Measurements from ENCODE around the gene ARMC8. TPM values are rescaled to one million over a fixed set of nuclear protein-coding genes. Genes with fewer than 3 reads are reported as not detected.

Gene ARMC8
- total and polyA plus RNA-seq, 3 donors from 2014 or later: 39.5 to 57.2 (median 53.4) TPM

DNA sequence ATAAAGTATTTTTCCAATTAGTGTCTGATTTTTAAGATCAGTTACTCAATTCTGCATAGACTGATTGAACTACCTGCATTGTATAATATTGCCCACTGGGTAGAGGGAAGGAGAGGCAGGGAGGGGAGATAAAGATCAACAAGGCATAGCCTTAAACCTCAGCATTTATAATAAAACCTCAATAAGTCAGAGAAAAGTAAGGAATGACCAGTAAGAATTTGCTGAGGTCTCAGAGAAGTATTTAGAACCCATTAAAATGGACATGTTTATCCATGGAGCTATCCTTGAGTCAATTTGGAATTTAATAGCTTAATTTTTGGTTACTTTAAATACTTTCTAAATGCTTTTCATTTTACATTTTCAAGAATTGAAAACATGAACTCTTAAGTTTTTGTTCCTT lies 62.5 kb downstream of the ARMC8 start:
- Histone ChIP-seq H3K27ac (no peak overlapping the region), H3K4me1 (no peaks in the 10 kb centered on the region), H3K27me3 (no peaks in the 10 kb centered on the region), H3K4me3 (no peak overlapping the region), H3K9me3 (no peaks in the 10 kb centered on the region), H3K36me3 (ENCODE audit: low read depth, missing control alignments) (no peaks in the 10 kb centered on the region)
- intact Hi-C loops (cut with DNase I; ENCODE audit: low total_unique reads): no loop called here
- no peak for DNase-seq
- TF ChIP-seq, protein P1, sequence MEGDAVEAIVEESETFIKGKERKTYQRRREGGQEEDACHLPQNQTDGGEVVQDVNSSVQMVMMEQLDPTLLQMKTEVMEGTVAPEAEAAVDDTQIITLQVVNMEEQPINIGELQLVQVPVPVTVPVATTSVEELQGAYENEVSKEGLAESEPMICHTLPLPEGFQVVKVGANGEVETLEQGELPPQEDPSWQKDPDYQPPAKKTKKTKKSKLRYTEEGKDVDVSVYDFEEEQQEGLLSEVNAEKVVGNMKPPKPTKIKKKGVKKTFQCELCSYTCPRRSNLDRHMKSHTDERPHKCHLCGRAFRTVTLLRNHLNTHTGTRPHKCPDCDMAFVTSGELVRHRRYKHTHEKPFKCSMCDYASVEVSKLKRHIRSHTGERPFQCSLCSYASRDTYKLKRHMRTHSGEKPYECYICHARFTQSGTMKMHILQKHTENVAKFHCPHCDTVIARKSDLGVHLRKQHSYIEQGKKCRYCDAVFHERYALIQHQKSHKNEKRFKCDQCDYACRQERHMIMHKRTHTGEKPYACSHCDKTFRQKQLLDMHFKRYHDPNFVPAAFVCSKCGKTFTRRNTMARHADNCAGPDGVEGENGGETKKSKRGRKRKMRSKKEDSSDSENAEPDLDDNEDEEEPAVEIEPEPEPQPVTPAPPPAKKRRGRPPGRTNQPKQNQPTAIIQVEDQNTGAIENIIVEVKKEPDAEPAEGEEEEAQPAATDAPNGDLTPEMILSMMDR (IDR thresholded peaks at IDR 0.05): no peak
- TF ChIP-seq POLR2A (IDR thresholded peaks at IDR 0.05): no peak

DNA sequence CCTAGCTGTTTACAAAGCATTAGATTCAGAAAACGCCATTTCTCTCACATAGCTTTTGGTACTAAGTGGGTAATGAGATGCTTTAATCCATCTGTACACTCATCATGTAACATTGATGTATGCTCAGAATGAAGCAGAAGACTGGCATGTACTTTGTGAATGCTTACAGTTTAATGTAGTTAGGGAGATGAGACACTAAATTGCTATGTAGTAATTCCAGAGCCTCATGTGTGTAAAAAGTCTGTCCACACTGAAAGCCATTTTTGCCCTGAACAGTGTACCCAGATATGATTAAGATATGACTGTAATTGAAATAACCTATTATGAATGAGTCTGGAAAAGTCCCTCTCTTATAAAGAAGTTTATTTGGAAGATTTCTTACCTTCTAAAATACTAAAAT lies 66.5 kb downstream of the ARMC8 start:
- DNase-seq: no peak
- intact Hi-C loops (cut with DNase I; ENCODE audit: low total_unique reads): no loop called here
- H3K27me3 ChIP-seq: no peaks in the 10 kb centered on the region
- H3K36me3 ChIP-seq (ENCODE audit: low read depth, missing control alignments): no peaks in the 10 kb centered on the region
- TF ChIP-seq, protein P1 (IDR thresholded peaks at IDR 0.05): no peak
- no peak for TF ChIP-seq POLR2A (IDR thresholded peaks at IDR 0.05)
- H3K4me1 ChIP-seq: no peaks in the 10 kb centered on the region
- no peak overlapping the region for H3K27ac ChIP-seq
- no peaks in the 10 kb centered on the region for H3K9me3 ChIP-seq
- 88 to 97% methylated on average over 1 of the region's 1 CpG for WGBS, 2 donors
- H3K4me3 ChIP-seq: no peak overlapping the region

- 78 to 92% methylated on average over 1 of the region's 1 CpG for WGBS, 2 donors
- Histone ChIP-seq H3K4me1 (no peaks in the 10 kb centered on the region), H3K27me3 (no peaks in the 10 kb centered on the region), H3K9me3 (no peaks in the 10 kb centered on the region), H3K4me3 (no peak overlapping the region), H3K27ac (no peak overlapping the region), H3K36me3 (ENCODE audit: low read depth, missing control alignments) (no peaks in the 10 kb centered on the region)
- TF ChIP-seq POLR2A (IDR thresholded peaks at IDR 0.05): no peak
- TF ChIP-seq, protein P1 (IDR thresholded peaks at IDR 0.05): no peak
- DNase-seq: no peak
- intact Hi-C loops (cut with DNase I; ENCODE audit: low total_unique reads): no loop called here
Observed at GRCh38 chr3:138254216-138254615, 67.1 kb downstream of the ARMC8 start.

DNA sequence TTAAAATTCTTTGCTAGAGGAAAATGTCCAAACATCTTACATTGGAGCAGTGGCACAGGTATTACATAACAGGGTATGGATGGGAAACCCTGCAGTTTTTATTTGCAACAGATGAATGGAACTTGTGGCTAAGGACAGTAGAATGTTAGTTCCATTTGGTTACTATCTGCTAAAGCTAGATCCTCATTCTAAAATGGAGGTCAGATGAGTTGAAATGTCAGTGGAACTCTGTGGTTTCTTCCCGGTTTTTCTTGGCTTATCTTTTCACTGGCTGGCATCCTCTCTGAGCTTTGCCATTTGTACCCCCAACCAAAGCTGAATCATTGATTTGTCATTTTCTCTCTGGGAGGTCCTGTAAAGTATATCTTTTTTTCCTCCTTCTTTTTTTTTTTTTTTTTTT lies 68.9 kb downstream of the ARMC8 start:
- no peak for TF ChIP-seq POLR2A (IDR thresholded peaks at IDR 0.05)
- TF ChIP-seq, protein P1 (IDR thresholded peaks at IDR 0.05): no peak
- intact Hi-C loops (cut with DNase I; ENCODE audit: low total_unique reads): no loop called here
- DNase-seq: no peak
- Histone ChIP-seq H3K27ac (no peak overlapping the region), H3K4me3 (no peak overlapping the region), H3K9me3 (no peaks in the 10 kb centered on the region), H3K36me3 (ENCODE audit: low read depth, missing control alignments) (no peaks in the 10 kb centered on the region), H3K4me1 (no peaks in the 10 kb centered on the region), H3K27me3 (no peaks in the 10 kb centered on the region)
- WGBS, 2 donors: 58 to 71% methylated on average over 1 of the region's 1 CpG

- H3K27me3 ChIP-seq: no peaks in the 10 kb centered on the region
- 33 to 41% methylated on average over 1 of the region's 1 CpG for WGBS, 2 donors
- no peaks in the 10 kb centered on the region for H3K9me3 ChIP-seq
- no peaks in the 10 kb centered on the region for H3K36me3 ChIP-seq (ENCODE audit: low read depth, missing control alignments)
- H3K27ac ChIP-seq: no peak overlapping the region
- DNase-seq: no peak
- no peak overlapping the region for H3K4me3 ChIP-seq
- TF ChIP-seq, protein P1 (IDR thresholded peaks at IDR 0.05): no peak
- TF ChIP-seq POLR2A (IDR thresholded peaks at IDR 0.05): no peak
- intact Hi-C loops (cut with DNase I; ENCODE audit: low total_unique reads): no loop called here
- no peaks in the 10 kb centered on the region for H3K4me1 ChIP-seq
Observed at GRCh38 chr3:138257986-138258385, 70.9 kb downstream of the ARMC8 start.
